ENCODE data around the gene DNAJC12.

DNA sequence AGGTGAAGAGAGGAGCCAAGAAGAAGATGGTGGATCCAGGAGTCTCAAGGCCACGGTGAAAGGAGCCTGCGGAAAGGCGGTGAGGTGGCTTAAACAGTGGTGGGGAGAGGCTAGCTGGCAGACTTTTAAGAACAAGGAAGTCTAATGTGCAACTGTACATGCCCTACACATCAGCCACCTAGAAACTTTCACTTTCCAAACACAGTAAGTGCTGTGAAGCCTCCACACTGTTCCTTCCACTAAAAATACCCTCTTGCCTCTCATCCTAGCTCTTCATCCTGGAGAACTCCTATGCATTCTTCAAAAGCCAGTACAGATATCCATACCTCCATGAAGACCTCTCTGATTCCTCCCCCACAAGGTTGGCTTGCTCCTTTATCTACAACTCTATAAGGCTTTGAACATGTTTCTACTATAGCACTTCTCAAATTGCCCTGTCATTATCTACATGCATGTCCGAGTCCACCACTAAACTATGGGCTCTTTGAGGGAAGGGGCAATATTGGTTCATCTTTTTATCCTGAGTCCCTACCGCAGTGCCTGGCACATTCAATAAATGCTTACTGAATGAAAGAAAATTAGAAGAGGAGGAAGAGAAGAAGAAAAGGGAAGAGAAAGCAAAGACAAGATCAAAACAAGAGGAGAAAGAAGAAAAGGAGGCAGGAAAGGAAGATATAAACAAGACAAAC, 54.2 kb downstream of the DNAJC12 start:
- TF ChIP-seq, protein P1, sequence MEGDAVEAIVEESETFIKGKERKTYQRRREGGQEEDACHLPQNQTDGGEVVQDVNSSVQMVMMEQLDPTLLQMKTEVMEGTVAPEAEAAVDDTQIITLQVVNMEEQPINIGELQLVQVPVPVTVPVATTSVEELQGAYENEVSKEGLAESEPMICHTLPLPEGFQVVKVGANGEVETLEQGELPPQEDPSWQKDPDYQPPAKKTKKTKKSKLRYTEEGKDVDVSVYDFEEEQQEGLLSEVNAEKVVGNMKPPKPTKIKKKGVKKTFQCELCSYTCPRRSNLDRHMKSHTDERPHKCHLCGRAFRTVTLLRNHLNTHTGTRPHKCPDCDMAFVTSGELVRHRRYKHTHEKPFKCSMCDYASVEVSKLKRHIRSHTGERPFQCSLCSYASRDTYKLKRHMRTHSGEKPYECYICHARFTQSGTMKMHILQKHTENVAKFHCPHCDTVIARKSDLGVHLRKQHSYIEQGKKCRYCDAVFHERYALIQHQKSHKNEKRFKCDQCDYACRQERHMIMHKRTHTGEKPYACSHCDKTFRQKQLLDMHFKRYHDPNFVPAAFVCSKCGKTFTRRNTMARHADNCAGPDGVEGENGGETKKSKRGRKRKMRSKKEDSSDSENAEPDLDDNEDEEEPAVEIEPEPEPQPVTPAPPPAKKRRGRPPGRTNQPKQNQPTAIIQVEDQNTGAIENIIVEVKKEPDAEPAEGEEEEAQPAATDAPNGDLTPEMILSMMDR (conservative IDR thresholded peaks at IDR 0.05; ENCODE audit: low read depth, low read length), result no peak
- TF ChIP-seq EZH2phosphoT487 (IDR thresholded peaks at IDR 0.05; ENCODE audit: borderline replicate concordance, low read length), result no peak

Measured in PC-3 (cell line).